Stimulated activated naive CD4-positive, alpha-beta T cell (primary cell): Measurements from ENCODE around the gene PATL1.
"Not testable (repeated sequence)": the region's sequence is repeated elsewhere in the genome, so short reads cannot be mapped to it uniquely, and the experiment has no call there.

ENCODE experiments used
- DNase-seq, 6 experiments: peaks; one replicate each; lab custom pipeline; 2025; lab: John Stamatoyannopoulos, UW

Gene PATL1, protein sequence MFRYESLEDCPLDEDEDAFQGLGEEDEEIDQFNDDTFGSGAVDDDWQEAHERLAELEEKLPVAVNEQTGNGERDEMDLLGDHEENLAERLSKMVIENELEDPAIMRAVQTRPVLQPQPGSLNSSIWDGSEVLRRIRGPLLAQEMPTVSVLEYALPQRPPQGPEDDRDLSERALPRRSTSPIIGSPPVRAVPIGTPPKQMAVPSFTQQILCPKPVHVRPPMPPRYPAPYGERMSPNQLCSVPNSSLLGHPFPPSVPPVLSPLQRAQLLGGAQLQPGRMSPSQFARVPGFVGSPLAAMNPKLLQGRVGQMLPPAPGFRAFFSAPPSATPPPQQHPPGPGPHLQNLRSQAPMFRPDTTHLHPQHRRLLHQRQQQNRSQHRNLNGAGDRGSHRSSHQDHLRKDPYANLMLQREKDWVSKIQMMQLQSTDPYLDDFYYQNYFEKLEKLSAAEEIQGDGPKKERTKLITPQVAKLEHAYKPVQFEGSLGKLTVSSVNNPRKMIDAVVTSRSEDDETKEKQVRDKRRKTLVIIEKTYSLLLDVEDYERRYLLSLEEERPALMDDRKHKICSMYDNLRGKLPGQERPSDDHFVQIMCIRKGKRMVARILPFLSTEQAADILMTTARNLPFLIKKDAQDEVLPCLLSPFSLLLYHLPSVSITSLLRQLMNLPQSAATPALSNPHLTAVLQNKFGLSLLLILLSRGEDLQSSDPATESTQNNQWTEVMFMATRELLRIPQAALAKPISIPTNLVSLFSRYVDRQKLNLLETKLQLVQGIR

DNA sequence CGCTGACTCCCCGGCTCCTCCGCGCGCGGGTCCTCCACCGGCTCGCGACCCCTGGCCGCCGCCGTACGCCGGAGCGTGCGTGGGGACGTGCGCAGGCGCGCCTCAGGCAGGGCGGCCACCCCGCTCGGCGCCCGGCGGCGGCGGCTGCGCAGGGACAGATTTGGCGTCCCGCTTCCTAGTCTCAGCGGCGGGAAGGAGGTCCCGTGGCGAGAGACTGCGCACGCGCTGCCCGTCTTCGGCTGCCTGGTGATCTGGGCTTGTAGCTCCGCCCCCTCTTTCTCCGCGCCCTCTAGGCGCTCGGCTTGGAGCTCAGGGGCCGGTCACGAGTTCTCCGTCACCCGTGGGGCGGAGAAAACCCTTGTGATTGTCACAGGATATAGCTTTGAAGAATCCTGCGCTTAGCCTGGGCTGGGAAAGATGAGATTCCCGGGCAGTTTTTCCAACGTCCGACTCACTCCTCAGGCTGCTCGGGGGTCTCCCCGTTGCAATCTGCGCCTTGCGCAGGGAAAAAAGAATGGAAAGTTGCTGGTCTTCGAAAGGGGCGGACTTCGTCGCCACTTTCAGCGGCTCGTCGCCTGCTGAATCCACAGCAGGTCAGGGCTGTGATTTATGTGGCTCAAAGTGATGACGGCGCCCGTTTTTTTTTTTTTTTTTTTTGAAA is at the start of gene PATL1:
Gene PATL1 (minus strand): TSS at position 88 of the 661 bp plus-strand sequence. CDS start 142 bp downstream, outside the sequence.
- peak; percentile 95 to 99 (median 99) for DNase-seq

DNA sequence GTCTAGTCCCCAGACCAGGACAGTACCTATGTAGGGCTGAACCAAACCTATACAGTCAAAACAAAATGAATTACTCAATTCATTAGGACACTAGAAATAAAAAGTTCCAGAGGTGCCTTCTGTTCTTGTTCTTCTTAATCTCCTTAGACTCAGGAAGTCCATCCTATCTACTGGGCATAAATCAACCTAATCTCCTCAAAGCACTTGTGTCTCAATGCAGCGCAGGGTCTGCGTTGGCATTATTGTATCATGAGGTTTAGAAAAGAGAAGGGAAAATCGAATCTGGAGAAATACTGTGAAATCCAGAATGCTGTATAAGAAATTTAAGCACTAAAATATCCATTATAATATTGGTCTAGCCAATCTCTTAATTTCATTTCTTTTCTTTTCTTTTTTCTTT is 47.2 kb upstream of the PATL1 start:
- DNase-seq = no peak

DNA sequence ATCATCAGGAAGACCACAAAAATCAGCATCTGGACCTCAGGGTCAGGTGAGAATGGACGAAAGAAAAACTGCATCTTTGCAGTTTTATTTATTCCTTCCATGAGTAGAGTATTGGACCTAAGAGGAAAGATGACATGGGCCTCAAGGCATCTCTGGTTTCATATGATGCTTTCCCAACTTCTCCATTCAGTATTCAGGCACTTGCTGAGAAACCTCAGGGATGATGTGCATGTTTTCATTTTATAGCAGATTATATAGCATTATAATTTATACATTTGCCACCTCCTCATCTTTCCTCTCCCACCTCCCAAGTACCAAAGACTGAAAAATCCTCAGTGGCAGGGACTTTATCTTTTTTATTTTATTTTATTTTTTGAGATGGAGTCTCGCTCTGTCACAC is 44.9 kb upstream of the PATL1 start, which contains the start of gene OR10V1:
Gene OR10V1 (minus strand): TSS at position 101 of the 400 bp plus-strand sequence. CDS start 0 bp downstream, at position 101.
- no peak for DNase-seq

DNA sequence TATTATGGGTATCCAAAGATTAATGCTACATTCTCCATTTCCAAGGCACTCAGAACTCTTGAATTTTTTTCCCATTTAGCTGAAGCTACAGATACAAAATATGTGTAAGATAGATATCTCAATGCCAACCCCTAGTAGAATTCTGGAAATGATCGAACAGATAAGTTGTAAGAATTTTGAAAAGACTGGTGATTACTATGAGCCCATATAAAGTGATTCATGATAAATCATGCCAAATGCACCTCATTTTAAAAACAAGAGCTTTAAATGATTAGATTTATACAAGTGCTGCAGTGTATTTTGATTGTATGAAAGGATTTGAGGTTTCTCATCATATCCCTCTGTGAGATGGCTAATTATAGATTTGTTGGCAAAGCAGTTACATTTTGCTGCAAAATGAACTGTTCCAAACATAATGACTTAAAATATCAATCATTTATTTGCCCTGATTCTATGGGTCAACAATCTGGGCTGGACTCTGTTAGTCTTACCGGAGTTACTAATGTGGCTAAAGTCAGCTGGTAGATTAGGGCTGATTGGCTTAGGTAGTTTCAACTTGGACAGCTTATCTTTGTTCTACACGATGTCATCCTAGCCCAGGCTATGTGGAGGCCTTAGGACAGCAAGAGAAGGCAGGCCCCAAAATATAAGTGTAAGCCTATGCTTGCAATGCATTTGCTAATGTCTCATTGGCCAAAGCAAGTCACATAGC is 41.5 kb upstream of the PATL1 start:
- no peak for DNase-seq

DNA sequence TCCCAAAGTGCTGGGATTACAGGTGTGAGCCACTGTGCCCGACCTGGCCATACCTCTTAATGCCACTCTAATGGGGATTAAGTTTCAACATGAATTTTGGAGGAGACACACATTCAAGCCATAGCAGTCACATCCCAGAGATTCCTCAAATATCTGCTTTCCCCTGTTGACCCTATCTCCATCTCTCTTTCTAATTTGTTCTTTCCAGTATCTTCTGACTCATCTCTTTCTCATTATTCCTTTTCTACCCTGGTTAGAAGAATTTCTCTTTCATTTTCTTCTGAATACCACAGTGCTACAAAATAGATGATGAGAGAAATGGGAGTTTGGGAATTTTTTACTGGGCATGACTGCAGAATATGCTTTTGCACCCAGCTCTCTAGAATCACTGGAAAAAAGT is 39.7 kb upstream of the PATL1 start:
- no peak for DNase-seq

DNA sequence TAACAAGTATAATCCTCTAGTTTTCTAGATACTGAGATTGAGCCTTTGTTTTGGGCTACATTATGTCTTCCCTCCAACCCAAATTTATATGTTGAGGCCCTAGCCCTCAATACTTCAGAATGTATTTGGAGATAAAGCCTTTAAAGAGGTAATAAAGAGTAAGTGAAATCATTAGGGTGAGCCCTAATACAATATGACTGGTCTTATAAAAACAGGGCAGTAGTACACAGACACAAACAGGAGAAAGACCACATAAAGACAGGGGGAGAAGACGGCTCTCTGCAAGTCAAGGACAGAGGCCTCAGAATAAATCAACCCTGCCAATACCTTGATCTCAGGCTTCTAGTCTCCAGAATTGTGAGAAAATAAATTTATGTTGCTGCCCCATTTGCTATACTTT is 38.5 kb upstream of the PATL1 start:
- no peak for DNase-seq

DNA sequence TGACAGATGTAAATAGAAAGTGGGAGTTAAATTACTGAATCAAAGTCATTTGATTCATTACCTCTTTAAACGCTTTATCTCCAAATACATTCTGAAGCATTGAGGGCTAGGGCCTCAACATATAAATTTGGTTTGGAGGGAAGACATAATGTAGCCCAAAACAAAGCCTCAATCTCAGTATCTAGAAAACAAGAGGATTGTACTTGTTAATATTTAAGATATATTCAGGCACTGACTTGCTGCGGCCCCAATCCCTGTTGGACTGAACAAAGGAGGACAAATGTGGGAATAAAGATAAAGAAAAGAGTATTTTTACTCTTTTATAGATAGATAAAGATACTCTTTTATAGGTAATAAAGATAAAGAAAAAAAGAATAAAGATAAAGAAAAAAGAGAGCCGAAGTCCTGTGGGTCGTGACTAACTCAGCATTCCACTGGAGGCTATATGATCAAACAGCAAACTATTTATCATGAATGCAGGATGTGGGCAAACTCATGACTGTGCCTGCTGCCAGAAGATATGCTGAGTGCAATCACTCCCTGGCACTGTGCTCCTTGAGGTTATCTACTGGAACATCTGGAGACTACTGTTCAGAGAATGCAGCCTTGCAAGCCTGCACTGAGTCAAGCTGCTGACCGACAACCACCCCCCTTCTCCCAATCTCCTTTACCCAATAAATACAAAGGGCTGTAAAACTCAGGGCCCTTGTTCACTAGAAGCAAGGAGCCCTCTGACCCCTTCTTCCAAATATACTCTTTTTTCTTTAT is 37.9 kb upstream of the PATL1 start:
- no peak for DNase-seq

DNA sequence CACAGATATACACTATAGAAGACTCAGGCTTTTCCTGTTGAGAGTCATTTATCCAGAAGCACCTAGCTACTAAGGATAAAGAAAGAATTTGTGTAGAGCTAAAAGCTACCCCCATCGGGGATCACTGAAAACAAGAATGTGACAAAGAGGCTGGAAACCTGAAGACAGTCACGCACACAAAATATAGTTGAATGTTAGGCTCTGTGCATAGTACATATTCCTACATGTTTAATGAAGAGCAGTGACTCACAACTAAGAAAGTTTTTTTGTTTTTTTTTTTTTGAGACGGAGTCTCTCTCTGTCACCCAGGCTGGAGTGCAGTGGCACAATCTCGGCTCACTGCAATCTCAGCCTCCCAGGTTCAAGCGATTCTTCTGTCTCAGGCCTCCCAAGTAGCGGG is 36.5 kb upstream of the PATL1 start:
- no peak for DNase-seq

DNA sequence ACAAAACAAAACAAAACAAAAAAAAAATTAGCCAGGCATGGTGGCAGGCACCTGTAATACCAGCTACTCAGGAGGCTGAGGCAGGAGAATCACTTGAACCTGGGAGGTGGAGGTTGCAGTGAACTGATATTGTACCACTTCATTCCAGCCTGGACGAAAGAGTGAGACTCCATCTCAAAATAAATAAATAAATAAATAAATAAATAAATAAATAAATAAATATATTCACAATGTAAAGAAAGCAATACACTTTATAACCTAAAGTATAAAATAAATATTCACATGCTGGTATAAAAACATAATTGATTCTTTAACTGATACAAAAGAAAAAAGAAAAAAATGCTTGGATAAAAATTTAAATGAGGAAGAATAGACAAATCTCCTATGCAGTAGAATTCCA is 34.7 kb upstream of the PATL1 start:
- not testable (repeated sequence) for DNase-seq

DNA sequence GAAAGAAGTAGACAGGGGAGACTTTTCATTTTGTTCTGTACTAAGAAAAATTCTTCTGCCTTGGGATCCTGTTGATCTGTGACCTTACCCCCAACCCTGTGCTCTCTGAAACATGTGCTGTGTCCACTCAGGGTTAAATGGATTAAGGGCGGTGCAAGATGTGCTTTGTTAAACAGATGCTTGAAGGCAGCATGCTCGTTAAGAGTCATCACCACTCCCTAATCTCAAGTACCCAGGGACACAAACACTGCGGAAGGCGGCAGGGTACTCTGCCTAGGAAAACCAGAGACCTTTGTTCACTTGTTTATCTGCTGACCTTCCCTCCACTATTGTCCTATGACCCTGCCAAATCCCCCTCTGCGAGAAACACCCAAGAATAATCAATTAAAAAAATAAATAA is 31.3 kb upstream of the PATL1 start:
- DNase-seq = not testable (repeated sequence)

DNA sequence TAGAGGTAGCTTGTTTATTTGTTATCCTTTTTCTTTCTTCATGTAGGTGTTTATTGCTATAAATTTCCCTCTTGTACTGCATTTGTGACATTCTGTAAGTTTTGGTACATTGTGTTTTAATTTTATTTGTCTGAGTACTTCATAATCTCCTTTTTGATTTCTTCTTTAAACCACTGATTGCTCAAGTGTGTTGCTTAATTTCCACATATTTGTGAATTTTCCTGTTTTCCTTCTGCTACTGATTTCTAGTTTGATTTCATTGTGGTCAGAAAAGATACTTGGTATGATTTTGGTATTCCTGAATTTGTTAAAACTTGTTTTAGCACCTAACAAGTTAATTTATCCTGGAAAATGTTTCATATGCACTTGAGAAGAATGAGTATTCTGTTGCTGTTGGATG is 29.7 kb upstream of the PATL1 start:
- DNase-seq = no peak

DNA sequence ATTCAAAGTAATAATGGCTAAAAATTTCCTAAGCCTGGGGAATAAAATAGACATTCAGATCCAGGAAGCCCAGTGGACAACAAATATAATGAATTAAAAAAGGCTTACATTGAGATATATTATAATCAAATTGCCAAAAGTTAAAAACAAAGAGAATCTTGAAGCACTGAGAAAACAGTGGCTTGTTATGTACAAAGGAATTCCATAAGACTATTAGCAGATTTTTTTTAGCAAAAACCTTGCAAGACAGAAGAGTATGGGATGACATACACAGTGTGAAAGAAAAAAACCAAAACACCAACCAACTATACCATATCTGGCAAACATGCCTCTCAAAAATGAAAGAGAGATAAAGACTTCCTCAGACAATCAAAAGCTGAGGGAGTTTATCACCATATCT is 24.1 kb upstream of the PATL1 start:
- no peak for DNase-seq

DNA sequence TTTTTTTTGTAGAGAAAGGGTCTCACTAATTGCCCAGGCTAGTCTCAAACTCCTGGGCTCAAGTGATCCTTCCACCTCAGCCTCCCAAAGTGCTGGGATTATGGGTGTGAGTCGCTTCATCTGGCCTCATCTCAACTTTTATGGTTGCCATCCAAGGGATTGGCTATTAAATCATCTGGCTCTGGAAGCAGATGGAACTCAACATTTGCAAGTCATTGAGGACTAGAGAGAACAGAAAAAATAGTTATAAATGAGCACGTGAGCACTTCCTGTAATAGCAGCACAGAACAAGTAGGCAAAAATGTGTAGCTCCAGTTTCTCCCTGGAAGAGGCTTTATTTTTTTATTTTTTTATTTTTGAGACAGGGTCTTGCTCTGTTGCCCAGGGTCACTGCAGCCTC is 22.3 kb upstream of the PATL1 start:
- DNase-seq = no peak

DNA sequence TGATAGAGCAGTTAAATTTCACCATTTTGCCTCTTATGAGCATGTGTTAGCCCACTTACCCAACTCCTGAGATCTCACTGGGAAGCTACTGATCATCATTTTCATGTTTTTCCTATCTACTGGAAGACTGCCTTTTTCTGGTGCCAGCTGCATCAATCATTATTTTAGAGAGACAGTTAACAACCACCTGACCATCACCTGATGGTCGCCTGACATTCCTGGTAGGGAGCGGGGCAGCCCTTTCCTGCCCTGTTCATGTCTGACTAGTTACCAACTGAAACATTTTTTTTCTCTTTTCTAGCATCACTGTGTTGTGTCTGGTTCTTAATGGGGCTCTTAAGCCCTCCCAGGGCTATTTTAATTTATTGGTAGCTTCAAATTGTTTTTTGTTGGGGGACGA is 20.2 kb upstream of the PATL1 start:
- DNase-seq = no peak

DNA sequence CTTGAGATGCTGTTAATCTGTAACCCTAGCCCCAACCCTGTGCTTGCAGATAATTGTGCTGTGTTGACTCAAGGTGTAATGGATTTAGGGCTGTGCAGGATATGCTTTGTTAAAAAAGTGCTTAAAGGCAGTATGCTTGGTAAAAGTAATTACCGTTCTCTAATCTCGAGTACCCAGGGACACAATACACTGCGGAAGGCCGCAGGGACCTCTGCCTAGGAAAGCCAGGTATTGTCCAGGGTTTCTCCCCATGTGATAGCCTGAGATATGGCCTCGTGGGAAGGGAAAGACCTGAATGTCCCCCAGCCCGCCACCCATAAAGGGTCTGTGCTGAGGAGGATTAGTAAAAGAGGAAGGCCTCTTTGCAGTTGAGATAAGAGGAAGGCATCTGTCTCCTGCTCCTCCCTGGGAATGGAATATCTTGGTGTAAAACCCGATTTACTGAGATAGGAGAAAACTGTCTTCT is 12.5 kb upstream of the PATL1 start:
- not testable (repeated sequence) for DNase-seq

DNA sequence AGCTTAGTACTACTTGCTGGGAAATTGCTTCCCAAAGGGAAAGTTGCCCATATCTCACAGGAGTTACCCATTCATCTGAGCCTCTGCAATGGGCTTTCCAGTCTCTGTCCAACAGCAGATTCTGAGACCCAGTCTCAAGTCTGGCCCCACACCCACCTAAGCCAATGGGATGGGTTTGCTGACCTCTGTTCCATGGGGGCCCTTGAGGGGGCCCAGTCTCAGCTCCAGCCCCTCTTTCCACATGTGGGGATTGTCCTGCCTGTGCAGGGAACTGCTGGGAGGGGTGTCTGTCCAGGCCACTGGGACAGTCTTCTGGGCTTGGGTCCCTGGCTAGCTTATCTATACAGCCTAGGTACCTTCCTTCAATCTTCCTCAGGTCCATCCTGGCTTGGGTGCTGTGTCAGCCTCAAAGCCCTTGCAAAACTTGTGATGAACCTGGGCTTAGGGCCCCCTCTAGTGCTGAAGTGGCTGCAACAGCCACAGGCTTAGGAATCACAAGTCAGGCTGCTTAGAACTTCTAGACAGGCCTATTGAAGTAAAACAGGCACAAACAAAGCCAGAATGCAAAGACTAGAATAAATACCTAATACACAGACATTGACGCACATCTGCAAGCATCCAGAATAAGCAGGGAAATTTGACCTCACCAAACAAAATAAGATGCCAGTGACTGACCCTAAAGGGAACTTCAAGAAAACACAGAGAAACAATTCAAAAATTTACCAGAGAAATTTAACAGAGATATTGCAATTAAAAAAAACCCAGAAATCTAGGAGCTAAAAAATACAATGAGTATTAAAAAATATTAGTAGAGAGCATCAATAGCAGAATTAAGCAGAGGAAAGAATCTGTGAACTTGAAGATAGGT is 11.7 kb upstream of the PATL1 start:
- DNase-seq = peak; percentile 12 to 61 (median 44)

DNA sequence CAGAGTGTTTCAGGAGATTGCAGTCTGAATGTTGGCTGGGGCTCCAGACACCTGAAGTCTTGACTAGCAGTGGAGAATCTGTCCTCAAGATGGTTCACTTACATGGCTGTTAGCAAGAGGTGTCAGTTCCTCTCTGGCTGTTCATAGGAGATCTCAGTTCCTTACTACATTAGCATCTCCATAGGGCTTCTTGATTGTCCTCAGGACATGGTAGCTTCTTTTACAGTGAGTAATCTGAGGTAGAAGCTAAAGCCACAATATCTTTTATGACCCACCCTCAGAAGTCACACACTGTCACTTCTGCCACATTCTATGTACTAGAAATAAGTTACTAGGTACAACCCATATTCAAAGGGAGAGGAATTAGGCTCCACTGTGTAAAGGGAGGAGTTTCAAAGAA is 10.5 kb upstream of the PATL1 start:
- DNase-seq = no peak

DNA sequence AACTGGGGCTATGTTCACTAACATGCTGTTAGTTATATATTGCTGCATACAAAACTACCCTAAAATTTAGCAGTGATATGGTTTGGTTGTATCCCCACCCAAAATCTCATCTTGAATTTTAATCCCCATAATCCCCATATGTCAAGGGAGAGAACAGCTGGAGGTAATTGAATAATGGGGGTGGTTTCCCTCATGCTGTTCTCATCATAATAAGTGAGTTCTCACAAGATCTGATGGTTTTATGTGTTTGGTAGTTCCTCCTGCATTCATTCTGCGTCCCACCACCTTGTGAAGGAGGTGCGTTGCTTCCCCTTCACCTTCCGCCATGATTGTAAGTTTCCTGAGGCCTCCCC is 10.0 kb upstream of the PATL1 start:
- no peak for DNase-seq

DNA sequence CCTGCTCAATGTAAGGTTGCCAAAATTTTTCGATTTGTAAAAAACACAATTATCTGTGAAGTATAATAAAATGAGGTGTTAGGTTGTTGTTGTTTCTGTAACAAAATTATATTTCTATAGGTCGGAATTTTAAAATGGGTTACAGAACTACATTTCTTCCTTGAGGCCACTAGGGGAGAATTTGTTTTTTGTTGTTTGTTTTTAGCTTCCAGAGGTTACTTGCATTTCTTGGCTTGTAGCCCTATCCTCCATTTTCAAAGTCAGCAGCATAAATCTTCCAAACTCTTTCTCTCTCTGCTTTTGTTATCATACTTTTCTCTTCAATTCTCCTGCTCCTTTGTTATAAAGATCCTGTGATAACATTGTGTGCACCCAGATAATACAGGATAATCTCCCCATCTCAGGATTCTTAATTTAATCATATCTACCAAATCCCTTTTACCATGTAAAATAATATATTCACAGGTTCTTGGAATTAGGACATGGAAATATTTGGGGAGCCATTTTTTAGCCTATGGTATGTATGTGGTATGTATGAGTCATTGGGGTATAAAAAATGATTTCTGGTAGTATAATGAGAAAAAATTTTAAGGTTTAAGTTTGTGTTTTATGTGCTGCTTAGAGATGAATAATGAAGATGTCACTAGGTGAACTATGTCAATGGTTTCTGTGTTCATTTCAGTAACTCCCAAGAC is 9.4 kb upstream of the PATL1 start:
- DNase-seq = no peak

DNA sequence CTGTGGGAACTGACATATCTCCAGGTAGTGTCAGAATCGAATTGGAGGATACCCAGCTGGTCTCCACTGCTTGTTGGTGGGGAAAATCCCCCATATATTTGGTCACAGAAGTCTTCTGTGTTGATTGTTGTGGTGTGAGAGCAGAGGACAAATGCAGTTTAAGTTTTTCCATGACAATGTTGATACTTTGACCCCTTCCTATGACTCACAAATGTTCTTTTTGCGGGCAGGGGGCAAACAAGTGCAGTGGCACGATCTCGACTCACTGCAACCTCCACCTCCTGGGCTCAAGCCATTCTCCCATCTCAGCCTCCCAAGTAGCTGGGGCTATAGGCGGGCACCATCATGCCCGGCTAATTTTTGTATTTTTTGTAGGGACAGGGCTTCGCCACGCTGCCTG is 7.4 kb upstream of the PATL1 start:
- no peak for DNase-seq
